Hematopoietic multipotent progenitor cell treated with erythropoietin and hydrocortisone succinate and interleukin-3 and kit ligand, for 4 days (in vitro differentiated cells): Measurements from ENCODE around the gene DNAAF5.
"Not testable (repeated sequence)": the region's sequence is repeated elsewhere in the genome, so short reads cannot be mapped to it uniquely, and the experiment has no call there.

Source experiments
- DNase-seq: peaks from one replicate; pipeline ENCODE4 v3.0.0-alpha.2; 2015

DNAAF5 gene

DNA sequence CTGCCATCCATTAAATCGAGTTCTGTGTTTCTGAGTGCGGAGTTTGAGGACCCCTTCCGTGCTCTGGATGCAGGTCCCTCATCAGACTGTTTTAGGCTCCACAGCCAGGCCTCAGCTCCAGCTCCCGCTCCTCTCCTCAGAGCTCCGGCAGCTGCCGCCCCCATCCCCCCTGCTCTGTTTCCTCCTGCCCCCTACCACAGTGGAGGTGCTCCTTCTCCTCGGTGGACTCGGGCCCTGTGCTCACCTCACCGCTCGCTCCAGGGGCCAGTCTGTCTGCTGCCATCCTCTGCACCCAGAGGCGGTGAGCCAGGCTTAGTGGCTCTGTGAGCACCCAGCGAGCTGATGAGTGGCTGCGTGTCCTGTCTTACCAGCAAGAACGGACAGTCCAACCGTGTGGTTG is 21.9 kb downstream of the DNAAF5 start:
- DNase-seq = no peak

DNA sequence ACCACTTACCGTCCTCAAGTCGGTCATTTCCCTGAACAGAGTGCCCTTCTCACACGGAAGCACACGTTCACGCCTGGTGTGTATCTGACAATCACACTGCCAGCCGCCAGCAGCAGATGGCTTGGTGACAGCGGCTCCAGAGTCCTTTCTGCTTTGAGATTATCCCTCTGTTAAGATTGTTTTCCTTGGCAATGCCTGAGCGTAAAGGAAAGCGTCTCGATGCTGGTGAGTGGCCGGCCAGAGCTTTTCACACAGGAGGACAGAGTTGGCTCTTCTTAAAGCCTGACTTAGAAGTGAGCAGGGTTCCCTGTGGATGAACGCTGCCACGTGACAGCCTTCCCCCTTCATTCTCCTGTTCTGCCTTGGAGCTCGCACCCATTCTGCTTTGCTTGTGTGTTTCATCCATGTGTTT is 22.6 kb downstream of the DNAAF5 start:
- DNase-seq = no peak

DNA sequence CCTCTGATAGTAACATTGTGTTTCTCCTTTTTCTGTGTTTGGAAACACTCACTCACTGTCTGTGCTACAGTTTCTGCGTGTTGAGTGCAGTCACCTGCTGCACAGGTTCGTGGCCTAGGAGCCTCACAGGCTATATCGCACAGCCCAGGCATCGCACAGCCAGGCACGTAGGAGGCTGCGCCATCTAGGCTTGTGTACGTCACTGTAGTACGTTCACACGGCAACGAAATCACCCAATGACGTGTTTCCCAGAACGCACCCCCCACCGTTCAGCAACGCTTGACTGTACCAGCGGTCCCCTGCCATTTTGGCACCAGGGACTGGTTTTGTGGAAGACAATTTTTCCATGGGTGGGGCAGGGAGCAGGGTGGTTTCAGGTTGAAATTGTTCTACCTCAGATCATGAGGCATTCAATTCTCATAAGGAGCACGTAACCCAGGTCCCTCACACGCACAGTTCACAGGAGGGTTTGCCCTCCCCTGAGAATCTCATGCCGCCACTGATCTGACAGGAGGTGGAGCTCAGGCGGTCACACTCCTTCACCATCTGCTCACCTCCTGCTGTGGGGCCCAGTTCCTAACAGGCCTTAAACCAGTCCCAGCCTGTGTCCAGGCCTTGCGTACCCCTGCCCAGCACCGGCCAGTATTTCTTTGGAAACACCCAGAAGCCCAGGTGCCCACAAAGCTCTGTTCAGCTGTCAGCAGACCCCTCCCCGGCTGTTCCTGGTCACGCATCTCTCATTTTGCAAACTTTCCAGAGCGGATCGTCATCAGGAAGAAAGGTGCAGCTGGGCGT is 23.8 kb downstream of the DNAAF5 start:
- no peak for DNase-seq

DNA sequence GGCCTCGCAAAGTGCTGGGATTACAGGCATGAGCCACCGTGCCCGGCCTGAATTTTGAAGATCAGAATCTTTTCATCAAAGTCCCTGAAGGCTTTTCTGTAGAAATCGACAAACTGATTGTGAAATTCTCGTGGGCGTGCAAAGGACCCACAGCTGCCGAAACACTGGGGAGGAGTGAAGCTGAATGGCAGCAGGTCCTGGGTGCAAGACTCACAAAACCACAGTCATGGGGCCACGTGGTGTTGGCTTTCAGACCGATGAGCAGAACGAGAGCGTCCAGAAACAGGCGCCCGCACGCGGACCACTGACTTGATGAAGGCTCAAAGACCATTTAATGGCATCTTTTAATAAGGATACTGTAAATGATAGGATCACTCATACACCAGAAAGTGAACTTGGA is 25.3 kb downstream of the DNAAF5 start:
- DNase-seq = no peak

DNA sequence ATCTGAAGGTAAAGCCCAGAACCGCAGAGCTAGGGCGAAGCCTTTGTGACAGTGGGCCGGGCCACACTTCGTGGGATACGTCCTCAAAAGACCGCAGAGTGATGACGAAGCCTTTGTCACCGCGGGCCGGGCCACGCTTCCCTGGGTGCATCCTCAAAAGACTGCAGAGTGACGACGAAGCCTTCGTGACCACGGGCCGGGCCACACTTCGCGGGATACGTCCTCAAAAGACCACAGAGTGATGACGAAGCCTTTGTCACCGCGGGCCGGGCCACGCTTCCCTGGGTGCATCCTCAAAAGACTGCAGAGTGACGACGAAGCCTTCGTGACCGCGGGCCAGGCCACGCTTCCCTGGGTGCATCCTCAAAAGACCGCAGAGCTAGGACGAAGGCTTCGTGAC is 25.8 kb downstream of the DNAAF5 start:
- DNase-seq = not testable (repeated sequence)

DNA sequence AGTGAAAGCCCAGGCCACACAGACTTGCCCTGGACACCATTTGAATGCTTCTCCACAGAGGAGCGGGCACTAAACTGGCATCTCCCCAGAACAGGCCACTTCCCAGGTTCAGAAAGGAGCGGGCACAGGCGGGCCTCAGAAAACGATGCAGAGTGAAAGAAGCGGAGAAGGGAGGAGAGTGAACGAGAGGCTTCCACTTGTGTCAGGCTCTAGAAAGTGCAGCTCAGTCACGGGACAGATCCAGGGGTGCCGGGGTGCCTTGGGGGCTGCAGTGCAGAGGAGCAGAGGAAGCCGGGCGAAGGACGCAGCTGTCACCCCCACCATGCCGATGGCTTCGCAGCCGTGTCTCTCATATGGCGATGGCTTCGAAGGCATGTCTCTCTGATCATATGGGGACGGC is 26.7 kb downstream of the DNAAF5 start:
- DNase-seq = no peak

DNA sequence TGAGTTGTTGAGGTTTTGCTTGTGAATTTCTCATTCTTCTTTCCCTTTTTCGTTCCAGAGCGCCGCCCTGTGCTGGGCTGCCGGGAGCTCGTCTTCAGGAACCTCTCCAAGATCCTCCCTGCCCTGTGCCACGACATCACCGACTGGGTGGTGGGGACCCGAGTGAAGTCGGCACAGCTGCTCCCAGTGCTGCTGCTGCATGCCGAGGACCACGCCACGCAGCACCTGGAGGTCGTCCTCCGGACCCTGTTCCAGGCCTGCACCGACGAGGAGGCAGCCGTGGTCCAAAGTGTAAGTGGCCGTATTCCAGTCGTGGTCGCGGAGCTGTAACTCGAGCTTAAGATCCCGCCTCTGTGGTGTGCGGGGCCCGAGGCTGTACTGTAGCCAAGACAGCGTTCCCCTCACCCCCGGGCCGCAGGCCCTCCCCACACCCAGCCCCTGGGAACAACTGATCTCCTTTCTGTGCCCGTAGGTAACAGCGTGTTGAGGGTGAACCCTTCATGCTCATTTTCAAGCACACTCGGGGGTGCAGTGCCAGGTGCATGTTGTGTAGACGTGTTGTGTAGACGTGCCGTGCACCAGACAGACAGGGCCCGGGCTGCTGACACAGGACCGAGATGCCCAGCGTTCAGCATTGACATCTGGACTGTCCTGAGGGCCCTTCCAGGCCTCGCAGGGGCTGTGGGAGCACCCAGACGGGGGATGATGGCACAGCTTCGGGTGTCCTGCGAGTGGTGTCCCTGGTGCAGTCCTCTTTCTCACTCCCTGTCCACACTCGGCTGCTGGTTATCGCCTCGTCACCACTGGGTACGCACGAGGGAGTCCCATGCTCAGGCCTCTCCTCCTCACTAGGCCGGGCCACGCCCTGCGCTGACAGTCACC is 28.3 kb downstream of the DNAAF5 start:
- DNase-seq = no peak

DNA sequence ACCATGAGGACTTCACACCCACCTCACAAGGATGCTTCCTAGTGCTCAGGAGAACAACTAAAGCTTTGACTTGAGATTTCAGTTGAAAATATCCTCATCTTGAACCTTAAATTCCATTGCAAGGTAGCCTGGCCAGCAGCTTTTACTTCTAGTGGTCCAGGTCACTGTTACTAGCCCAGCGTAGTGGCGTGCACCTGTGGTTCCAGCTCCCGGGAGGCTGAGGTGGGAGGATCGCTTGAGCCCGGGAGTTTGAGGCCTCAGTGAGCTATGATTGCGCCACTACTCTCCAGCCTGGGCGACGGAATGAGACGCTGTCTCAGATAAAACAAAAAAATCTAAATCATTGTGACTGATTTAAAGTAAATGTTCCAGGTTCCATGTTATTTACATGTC is 28.9 kb downstream of the DNAAF5 start:
- DNase-seq = no peak

DNA sequence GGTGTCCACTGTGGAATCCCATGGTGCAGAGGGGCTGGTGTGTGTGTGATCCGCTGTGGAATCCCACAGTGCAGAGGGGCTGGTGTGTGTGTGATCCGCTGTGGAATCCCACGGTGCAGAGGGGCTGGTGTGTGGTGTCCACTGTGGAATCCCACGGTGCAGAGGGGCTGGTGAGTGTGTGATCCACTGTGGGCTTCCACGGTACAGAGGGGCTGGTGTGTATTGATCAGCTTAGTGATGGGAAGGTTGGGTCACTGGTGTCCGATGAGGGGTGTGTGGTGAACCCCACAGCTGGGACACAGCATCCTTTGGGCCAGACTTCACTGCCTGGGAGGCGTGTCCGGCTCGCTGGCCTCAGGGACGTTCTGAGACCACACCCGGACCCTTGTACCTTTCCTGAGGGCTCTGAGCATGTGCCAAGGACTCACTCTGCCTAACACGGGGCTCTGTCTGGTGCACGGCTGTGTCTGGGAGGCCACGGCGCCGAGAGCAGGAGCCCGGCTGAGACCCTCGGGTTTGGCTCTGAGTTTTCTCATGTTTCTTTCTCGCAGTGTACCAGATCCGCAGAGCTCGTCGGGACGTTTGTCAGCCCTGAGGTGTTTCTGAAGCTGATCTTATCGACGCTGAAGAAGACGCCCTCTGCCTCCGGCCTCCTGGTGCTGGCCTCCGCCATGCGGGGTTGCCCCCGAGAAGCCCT is 29.9 kb downstream of the DNAAF5 start:
- no peak for DNase-seq

DNA sequence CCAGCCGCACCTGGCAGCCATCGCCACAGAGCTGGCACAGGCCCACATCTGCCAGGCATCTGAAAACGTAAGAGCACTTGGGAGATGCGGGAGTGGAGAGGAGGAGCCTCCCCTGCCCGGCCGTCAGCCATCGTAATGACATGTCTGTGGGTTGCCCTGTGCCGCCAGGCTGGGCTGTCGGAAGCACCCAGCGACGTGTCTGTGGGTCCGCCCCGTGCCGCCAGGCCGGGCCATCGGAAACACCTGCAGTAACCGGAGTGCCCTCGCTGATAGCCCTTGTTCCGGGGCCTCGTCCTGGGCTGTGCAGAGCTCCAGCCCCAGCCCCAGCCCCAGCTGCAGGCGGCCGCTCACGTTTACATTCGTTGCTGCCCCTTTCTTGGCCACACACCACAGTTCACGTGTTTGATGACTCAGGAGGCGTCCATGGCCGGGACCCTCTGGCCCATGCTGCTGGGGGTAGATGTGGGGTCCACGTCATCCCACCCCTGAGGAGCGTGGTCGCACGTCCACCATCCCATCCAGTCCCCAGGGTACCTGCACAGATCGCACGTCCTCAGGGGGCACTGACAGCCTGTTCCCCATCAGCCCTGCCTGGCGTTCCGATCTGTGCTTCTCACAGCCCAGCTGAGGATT is 30.5 kb downstream of the DNAAF5 start:
- DNase-seq = no peak

DNA sequence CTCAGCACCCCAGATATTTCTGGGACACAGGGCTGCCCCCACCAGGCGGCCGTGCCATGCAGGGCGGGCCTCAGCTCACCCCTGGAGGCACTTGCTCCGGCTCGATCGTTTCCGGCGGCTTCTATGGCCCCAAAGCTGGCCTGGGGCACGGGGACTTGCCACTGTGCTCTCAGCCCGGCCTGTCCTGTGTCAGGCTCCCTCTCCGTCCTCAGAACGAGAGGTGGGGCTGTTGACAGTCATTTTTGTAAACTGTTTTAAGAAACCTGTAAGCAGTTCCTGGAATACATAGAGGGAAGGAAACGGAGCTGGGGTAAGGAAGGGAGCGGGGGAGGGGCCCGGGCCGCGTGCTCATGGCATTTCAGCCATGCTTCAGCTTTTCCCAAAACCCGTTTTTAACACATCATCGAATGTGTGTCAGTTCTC is 31.3 kb downstream of the DNAAF5 start:
- no peak for DNase-seq

DNA sequence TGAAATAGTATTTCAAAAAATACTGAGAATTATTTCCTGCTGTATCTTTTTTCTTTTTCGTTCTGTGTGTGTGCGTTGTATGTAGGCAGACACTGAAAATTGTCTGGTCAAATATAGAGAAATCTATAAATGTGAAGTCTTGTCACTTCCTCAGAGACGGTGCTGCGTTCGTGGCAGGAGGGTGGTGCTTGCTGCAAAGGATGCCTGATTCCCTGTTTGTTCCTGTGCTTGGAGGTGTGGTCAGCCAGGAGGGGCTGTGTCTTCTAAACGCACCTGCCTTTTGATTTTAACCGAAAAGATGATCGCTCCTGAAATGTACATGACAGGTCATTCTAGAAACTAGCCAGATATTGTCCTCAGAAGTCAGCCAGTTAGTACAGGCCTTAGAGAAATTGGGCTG is 33.1 kb downstream of the DNAAF5 start:
- no peak for DNase-seq

DNA sequence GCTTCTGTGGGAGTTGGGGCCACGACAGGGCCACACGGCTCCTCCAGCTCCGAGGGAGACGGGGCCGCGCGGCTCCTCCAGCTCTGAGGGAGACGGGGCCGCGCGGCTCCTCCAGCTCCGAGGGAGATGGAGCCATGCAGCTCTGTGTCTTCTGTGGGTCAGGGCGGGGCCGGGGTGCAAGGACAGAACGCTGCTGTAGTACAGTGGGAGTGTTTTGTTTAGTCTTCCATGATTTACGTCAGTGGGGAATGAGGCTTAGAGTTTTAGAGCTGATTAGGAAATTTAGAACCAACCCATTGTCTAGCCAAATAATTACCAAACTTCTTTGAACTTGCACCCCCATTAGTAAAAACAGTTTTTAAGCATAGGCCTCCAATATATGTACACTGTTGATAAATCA is 33.5 kb downstream of the DNAAF5 start:
- DNase-seq = no peak

DNA sequence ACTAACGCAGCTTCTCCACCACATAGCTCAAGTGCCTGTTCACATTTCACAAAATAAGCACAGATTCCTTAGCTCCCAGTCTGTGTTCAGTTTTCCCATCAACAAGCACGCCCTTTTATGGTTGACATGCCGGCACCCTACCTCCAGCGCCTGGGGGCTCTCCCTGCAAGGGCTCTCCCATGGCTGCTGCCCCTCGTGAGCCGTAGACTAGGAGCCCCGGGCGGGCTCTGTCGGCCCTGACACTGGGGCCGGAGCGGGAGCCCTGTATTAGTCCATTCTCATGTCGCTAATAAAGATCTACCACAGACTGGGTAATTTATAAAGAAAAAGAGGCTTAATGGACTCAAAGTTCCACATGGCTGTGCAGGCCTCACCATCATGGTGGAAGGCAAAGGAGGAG is 34.6 kb downstream of the DNAAF5 start:
- DNase-seq = no peak

DNA sequence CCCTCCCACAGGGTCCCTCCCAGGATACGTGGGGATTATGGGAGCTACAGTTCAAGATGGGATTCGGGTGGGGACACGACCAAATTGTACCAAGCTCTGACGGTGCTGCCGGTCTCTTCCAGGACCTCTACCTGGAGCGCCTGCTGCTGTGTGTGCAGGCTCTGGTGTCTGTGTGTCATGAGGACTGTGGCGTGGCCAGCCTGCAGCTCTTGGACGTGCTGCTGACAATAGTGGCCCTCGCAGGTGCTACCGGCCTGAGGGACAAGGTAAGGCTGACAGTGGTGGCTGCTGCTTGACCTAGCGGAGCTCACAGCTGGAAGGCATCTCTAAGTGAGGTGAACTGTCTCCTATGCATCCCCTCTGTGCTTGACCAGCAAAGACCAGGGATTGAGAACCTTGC is 35.1 kb downstream of the DNAAF5 start:
- DNase-seq = no peak

DNA sequence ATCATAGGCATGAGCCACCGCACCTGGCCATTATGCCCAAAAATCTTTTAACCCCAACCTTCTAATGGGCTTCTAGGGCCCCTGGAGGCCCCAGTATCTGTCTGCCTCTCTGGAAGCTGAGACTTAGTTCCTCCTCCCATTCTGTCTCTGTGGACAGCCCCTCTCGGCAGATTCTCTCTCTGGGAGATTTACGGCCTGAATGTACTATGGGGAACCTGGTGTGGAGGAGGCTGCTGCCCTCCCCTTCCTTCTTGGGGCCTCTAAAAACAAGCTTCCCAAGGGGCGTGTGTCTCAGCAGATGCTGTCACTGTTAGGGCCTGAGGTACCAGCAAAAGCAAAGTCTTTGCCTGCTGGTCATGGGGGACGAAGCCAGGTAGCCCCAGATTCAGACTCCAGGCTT is 36.4 kb downstream of the DNAAF5 start:
- no peak for DNase-seq

DNA sequence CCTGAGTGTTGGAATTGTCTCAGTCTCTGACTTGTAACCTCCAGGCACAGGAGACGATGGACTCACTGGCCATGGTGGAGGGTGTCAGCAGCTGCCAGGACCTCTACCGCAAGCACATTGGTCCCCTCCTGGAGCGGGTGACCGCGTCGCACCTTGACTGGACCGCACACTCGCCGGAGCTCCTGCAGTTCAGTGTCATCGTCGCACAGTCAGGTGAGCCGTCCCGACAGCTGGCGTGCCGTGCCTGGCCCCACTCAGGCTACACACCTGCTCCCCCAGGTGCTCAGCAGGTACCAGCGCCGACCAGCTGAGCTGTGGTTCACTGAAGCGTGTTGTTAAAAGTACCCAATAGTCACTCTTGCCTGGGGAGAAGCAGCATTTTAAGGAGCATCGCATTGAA is 37.3 kb downstream of the DNAAF5 start:
- DNase-seq = no peak

DNA sequence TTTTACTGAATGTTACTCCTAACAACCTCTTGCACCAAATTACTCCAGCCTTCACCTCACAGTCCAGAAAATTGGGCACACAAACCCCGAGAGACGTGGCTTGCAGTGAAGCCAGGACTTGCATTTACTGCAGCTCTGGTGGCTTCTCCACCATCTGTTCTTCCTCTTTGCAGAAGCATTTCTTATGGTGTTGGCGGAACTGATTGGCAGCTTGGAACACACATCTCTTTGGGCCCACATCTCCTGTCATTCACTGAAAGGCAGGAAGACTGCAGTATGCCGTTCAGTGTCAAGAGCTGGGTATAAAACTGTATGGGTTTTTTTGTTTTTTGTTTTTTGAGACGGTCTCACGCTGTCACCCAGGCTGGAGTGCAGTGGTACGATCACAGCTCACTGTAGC is 38.9 kb downstream of the DNAAF5 start:
- DNase-seq = no peak

DNA sequence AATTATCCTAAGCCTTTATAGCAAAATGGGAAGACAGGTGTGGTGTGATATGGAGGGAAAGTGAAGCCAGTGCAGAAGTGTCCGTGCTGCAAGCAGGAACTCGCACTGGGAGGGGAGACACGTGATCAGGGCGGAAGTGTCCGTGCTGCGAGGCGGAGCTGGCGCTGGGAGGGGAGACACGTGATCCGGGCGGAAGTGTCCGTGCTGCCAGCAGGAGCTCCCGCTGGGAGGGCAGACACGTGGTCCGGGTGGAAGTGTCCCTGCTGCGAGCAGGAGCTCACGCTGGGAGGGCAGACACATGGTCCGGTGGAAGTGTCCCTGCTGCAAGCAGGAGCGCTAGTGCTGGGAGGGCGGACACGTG is 41.1 kb downstream of the DNAAF5 start:
- DNase-seq = no peak

DNA sequence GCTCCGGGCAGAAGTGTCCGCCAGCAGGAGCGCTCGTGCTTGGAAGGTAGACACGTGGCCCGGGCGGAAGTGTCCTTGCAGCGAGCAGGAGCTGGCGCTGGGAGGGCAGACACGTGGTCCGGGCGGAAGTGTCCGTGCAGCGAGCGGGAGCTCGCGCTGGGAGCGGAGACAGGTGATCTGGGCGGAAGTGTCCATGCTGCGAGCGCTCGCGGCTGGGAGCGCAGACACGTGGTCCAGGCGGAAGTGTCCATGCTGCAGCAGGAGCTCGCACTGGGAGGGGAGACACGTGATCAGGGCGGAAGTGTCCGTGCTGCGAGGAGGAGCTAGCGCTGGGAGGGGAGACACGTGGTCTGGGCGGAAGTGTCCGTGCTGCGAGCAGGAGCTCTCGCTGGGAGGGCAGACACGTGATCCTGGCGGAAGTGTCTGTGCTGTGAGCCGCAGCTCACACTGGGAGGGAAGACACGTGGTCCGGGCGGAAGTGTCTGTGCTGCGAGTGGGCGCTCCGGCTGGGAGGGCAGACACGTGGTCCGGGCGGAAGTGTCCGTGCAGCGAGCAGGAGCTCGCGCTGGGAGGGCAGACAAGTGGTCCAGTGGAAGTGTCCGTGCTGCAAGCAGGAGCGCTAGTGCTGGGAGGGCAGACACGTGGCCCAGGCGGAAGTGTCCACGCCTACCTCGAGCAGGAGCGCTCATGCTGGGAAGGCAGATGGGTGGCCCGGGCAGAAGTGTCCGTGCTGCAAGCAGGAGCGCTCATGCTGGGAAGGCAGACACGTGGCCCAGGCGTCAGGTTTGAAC is 41.6 kb downstream of the DNAAF5 start:
- peak; percentile 22 for DNase-seq

DNA sequence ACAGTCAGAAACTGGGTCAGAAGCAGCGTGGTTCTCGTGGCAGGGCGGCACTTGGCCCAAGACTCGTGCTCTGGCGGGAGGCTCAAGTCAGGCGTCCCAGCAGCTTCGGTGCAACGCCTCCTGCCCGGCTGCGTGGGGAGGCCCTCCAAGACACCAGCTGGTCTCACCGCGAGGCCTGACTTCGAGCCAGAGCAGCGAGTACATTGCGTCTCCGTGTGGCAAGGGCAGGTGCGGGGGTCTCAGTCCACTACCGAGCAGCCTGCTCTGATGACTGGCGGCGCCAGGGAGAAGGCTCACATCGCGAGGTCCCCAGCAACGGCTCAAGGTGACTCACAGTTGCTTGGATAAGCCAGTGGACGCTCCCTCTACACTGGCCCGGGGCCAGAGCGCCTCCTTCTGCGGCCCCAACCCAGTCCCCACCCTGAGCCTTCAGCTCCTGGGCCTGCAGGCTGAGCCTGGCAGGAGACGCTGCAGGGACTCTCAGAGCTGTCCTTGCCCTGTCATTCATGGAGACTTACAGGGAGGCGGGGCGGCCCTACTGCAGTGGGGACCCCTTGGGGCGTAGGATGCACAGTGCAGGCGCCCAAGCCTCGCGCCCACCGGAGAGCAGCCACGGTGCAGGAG is 42.5 kb downstream of the DNAAF5 start:
- peak; percentile 50 for DNase-seq

DNA sequence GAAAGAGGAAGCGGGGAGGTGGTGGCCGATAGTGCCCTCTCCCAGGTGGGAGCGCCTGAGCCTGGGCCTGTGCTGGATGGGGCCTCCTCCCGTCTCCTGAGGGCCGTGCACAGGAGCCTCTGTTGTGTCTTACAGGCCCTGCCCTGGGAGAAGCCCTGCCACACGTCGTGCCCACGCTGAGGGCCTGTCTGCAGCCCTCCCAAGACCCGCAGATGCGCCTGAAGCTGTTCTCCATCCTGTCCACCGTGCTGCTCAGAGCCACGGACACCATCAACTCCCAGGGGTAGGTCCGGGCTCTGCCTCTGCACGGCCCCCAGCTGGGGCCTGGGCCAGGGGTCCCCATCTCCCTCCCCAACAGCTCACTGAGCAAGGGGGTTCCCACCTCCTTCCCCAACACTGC is 43.8 kb downstream of the DNAAF5 start:
- DNase-seq = no peak
